GM12878 (cell line): Measurements from ENCODE around the gene CD300A. TPM values are rescaled to one million over a fixed set of nuclear protein-coding genes. Genes with fewer than 3 reads are reported as not detected.

Source experiments
- EP300 ChIP-seq, 2 experiments: fragments of 150-350 bp in 1 of 2; IDR thresholded peaks; 2 replicates each; pipeline ENCODE4 v1.6.1; 2011 to 2012; ENCODE audit warnings: low read depth in 2 of 2, low read length in 2 of 2, borderline replicate concordance in 1 of 2, improper control_type of control experiment in 1 of 2, inconsistent platforms in 1 of 2; ENCODE audit not compliant: control insufficient read depth in 1 of 2
- FOXM1 ChIP-seq: IDR thresholded peaks from 2 replicates; pipeline ENCODE4 v1.6.1; 2012; ENCODE audit warnings: low read depth, mild to moderate bottlenecking, inconsistent platforms, low read length, moderate library complexity
- IRF4 ChIP-seq: IDR thresholded peaks from 2 replicates; pipeline ENCODE4 v1.6.1; 2011; ENCODE audit warnings: low read depth, low read length
- POLR2AphosphoS5 ChIP-seq: IDR thresholded peaks from 2 replicates; pipeline ENCODE4 v1.6.1; 2011; ENCODE audit warnings: mild to moderate bottlenecking, low read length, inconsistent platforms
- RAD21 ChIP-seq: IDR thresholded peaks from 2 replicates; pipeline ENCODE4 v1.6.1; 2011; ENCODE audit warnings: mild to moderate bottlenecking, low read depth, low read length, moderate library complexity; ENCODE audit not compliant: insufficient read depth
- RELA ChIP-seq: fragments of 450-650 bp; IDR thresholded peaks from 2 replicates; pipeline ENCODE4 v1.8.0; 2014; ENCODE audit warnings: borderline replicate concordance; ENCODE audit not compliant: partially characterized antibody
- SMAD1 ChIP-seq: fragments of 450-650 bp; IDR thresholded peaks from 2 replicates; pipeline ENCODE4 v1.6.1; 2018; ENCODE audit warnings: mild to moderate bottlenecking, low read depth; ENCODE audit not compliant: partially characterized antibody
- SMC3 ChIP-seq: IDR thresholded peaks from 2 replicates; pipeline ENCODE4 v1.6.1; 2011; ENCODE audit warnings: low read length, improper control_type of control experiment, borderline replicate concordance
- polyA plus RNA-seq, 11 experiments: library from polyadenylated mRNA; depleted of rRNA in 4 of 11; unstranded in 6 of 11; stranded (reverse) in 5 of 11; fragments of >200 nt; fragmentation: Nextera tagmentation in 4 of 11; fragmentation: Illumina TruSeq in 1 of 11; extraction: Ambion mirVana in 4 of 11; extraction: Trizol in 1 of 11; gene quantifications; 1 replicate in 1 of 11; 2 replicates in 10 of 11; pipeline versions ENCODE4 v1.2.1 to v1.2.3, GENCODE V29; 2011 to 2016; ENCODE audit warnings: inconsistent platforms in 2 of 11, missing spikeins in 2 of 11, low read depth in 1 of 11
- total RNA-seq, 4 experiments: library from RNA; depleted of rRNA in 3 of 4; stranded (reverse); fragments of >200 nt in 3 of 4; fragmentation: Illumina TruSeq in 1 of 4; extraction: Trizol in 1 of 4; gene quantifications; 2 replicates each; pipeline versions ENCODE4 v1.2.1 to v1.2.3, GENCODE V29; 2013 to 2021
- TF ChIP-seq, protein P1 (sequence below): fragments of 450-650 bp; IDR thresholded peaks from 2 replicates; pipeline ENCODE4 v1.6.1; 2017; ENCODE audit warnings: borderline replicate concordance
- TF ChIP-seq, protein P2 (sequence below): fragments of 450-650 bp; IDR thresholded peaks from 2 replicates; pipeline ENCODE4 v1.6.1; 2016; ENCODE audit warnings: mild to moderate bottlenecking

CD300A gene
- total and polyA plus RNA-seq, 10 of the 15 experiments (the other 5 are each of a cell fraction or from before 2014, with no cell fraction given) = 10.6 to 128 (median 36.1) TPM

DNA sequence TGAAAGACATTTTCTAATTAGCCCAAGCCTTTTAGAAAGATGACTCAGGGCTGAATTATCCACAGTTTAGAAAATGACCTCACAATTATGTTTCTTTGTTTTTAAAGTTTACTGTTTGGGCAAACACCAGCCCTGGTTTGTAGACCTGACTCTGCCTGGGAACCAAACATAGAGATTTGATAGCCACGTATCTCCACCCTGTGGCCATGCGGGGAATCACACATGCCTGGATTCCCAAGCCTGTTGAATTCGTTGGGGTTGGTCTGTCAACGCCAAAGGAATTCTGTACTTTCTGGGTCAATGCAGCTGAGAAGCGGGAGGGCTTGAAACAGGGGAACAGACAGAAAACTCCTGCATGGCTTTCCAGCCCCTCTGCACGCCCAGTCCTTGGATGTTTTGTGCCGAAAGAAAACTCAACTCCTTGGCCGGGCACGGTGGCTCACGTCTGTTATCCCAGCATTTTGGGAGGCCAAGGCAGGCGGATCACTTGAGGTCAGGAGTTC lies 26.9 kb downstream of the CD300A start (continued):
- TF ChIP-seq SMAD1 = peak; percentile 44
- TF ChIP-seq FOXM1 = peak; percentile 52; the same call in 1 of the 2 replicates
- no peak for TF ChIP-seq POLR2AphosphoS5
- no peak for TF ChIP-seq EP300 (IDR thresholded peaks at IDR 0.05; ENCODE audit: borderline replicate concordance in 1 of 2, control insufficient read depth in 1 of 2, low read depth in 2 of 2, low read length in 2 of 2)
- TF ChIP-seq, protein P1, sequence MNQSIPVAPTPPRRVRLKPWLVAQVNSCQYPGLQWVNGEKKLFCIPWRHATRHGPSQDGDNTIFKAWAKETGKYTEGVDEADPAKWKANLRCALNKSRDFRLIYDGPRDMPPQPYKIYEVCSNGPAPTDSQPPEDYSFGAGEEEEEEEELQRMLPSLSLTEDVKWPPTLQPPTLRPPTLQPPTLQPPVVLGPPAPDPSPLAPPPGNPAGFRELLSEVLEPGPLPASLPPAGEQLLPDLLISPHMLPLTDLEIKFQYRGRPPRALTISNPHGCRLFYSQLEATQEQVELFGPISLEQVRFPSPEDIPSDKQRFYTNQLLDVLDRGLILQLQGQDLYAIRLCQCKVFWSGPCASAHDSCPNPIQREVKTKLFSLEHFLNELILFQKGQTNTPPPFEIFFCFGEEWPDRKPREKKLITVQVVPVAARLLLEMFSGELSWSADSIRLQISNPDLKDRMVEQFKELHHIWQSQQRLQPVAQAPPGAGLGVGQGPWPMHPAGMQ = no peak
- TF ChIP-seq, protein P2, sequence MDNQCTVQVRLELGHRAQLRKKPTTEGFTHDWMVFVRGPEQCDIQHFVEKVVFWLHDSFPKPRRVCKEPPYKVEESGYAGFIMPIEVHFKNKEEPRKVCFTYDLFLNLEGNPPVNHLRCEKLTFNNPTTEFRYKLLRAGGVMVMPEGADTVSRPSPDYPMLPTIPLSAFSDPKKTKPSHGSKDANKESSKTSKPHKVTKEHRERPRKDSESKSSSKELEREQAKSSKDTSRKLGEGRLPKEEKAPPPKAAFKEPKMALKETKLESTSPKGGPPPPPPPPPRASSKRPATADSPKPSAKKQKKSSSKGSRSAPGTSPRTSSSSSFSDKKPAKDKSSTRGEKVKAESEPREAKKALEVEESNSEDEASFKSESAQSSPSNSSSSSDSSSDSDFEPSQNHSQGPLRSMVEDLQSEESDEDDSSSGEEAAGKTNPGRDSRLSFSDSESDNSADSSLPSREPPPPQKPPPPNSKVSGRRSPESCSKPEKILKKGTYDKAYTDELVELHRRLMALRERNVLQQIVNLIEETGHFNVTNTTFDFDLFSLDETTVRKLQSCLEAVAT = no peak
- no peak for TF ChIP-seq RELA
- TF ChIP-seq RAD21 = peak; percentile 98
- peak; percentile 96 for TF ChIP-seq SMC3
- TF ChIP-seq IRF4 = peak; percentile 53; the same call in 1 of the 2 replicates
